NCI-H2196 treated with DMSO at 0.1 percent for 48 hours (cell line): Measurements from ENCODE around the gene DOCK8.

ENCODE experiments used
- DNase-seq: peaks from one replicate; lab custom pipeline; 2025; ENCODE audit not compliant: unreplicated experiment; lab: John Stamatoyannopoulos, UW

The DOCK8 gene

DNA sequence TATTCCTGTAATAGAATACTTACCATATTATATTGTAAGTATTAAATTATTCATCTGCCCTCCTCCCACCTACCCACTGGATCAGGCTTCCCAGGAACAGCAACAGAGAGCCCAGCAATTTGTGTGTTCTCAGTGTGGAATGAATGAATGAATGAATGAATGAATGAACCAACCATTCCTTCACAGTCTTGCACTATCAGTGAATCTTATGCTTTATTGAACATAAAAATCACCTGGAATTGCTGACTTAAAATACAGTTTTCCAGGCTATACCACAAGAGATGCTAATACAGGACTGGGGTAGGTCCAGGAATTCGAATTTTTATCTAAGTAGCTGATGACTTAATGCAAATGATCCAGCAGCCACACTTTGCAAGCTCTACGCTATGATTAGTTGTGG, 51.6 kb downstream of the DOCK8 start:
- no peak for DNase-seq

DNA sequence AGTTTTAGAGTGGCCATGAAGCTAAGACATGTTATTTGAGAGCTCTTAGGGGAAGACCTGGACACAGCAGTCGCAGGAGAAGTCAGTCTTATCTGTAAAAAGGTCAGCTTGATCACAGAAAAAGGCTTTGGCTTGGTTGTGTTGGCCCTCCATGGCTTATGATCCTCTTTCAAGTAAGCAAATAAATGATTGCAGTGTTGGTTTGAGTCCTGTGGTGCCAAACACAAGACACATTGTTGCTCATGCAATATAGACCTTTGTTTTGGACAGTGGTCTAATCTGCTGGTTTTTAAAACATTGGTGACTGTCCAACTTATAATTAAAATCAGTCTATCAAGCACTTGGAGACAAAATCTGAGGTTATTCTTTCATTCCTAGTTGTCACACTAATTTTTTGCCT, 54.0 kb downstream of the DOCK8 start:
- DNase-seq: no peak

DNA sequence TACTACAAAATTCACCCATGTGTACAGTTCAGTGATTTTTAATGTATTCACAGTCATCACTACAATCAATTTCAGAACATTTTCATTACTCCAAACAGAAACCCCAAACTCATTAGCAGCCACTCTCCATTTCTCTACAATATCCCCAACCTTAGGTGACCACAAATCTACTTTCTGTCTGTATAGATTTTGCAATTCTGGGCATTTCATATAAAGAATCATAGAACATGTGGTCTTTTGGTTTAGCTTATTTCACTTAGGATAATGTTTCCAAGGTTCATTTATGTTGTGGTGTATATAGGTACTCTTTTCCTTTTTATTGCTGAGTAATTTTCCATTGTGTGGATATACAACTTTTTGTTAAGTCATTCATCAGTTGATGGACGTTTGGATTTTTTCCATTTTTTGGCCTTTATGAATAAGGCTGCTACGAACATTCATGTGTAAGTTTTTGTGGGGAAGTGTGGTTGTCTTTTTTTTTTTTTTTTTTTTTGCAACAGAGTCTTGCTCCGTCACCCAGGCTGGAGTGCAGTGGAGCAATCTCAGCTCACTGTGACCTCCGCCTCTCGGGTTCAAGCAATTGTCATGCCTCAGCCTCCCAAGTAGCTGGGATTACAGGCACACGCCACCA, 54.5 kb downstream of the DOCK8 start:
- DNase-seq: no peak

DNA sequence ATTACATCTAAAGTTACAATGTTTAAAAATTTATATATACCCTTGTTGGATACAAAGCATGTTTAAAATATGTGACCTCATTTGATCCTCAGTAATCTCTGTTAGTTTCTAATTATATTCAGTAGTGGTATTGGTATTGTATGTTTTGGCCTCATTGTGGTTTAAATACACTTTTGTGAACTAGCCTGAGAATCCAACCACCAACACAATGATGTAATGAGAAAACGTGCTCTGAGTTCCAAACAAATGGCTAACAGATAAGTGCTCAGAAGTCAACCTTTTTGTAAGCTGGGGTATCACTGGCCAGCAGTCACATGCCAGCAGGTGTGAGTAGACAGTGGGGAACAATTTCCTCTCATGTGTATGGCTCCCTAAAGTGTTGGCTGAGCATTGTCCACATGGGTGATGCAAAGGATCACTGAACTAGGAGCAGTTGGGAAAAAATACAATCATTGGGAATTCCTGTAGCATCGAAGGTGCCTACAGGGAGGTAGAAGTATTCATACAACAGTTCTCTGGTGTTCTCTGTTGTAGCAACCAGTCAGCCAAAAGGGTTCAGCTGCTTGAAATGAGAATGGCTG, 56.1 kb downstream of the DOCK8 start:
- DNase-seq: no peak

DNA sequence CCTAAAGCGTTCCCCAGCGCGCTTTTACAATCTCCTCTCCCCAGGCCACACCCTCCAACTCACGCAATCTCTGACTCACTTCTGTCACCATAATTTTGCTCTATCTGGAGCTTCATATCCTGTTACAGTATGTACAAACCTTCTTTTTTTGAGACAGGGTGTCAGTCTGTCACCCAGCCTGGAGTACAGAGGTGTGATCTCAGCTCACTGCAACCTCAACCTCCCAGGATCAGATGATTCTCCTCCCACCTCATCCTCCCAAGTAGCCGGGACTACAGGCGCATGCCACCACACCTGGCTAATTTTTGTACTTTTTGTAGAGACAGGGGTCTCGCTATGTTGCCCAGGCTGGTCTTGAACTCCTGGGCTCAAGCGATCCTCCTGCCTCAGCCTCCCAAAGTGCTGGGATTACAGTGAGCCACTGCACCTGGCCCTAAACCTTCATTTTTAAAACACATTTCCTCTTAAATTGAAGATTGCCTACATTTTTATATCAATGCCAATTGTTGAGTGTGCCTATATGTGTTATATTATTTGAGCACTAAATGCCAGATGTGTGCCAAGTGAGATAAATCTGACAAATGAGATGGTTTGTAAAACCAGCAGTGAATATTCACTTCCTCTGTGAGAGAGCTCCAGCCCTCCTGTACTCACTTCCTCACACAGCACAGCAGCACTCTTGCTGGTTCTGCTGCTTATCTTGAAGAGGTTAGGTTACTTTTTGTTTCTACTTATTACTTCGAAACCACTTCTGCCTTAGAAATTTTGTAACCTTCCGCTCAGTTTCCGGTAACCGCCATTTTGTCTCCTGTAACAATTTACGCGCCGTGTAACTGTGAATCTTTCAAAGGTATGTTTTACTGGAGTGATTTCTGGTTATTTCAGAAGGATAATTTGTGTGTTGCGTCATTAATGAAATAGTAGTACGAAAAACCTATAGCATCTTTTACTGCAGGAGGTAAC, 57.9 kb downstream of the DOCK8 start:
- DNase-seq: no peak

DNA sequence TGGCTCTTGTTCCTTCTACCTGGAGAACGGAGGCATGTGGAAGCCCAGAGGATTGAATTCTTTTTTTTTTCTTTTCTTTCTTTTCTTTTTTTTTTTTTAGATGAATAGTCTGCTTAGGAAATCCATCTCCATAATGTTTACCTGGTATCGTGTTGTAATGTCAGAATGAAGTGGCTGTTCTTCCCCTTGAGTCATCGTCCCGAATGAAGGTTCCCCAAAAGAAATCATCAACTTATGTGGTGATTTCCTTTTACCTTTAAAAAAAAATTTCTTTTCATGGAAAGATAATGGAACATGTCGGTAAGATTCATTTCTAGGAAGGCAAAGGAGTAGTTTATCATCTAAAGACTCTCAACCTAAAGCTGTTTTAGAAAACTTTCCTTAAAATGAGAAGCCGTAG, 59.7 kb downstream of the DOCK8 start:
- no peak for DNase-seq

DNA sequence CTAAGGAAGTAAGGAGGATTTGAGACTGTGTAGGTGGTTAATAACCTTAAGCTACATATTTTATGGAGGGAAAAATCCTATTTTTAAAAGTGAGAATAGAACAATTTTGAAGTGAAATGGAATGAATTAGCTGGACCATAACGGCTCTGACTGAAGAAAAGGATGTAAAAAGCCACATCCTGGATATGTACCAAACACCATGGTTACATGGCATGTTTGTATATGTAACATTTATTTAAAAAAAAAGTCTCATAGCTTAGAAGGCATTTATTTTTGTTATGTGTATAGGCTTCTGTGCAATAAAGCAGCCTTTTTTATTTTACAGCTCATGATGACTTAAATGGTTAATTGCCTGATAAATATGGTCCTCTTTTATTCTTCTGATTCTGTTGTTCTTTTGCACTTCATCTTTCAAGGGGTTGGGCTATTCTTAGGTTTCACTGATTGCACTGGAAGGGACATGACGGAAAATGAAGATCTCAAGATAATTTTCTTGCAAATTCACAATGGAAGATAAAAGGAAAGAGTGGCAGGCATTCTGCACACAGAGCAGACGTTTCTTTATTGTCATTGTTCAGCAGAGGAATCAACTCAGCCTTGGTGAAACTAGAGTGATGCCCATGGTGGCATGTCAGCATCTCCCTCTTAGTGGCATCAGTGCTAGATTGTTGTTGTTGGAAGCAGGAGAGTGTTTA, 63.1 kb downstream of the DOCK8 start:
- DNase-seq: no peak

DNA sequence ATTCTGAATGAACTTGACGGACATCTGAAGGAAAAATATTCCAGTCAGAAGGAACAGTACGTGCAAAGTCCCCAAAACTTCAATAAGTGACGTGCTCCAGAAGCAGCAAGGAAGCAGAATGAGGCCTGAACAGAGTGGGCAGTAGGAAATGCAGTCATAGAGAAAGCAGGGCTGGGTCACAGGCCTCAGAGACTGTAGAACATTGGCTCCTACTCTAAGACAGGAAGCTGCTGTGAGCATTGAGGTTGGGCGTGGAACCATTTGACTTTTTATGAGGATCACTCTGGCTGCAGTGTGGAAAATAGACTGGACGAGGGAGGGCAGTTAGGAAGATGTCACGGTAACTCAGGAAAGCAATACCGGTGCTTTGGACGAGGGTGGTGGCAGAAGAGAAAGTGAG, 64.0 kb downstream of the DOCK8 start:
- DNase-seq: no peak

DNA sequence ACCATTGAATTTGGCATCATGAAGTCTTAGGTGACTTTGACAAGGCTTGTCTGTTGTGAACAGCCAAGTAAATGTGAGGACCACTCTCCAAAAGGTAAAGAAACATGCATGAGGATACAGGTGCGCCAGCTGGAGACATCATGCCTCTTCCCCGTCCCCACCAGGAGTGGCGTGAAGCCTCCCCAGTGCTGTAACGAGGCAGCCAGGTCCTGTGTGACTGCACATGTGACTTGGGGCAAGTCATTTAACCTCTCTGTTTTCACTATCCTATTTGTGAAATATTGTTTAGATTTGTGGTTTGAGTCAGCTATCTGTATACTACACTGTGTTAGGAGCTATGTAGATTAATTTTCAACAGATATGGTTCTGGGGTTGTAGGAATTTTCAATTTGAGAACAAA, 65.0 kb downstream of the DOCK8 start:
- no peak for DNase-seq

DNA sequence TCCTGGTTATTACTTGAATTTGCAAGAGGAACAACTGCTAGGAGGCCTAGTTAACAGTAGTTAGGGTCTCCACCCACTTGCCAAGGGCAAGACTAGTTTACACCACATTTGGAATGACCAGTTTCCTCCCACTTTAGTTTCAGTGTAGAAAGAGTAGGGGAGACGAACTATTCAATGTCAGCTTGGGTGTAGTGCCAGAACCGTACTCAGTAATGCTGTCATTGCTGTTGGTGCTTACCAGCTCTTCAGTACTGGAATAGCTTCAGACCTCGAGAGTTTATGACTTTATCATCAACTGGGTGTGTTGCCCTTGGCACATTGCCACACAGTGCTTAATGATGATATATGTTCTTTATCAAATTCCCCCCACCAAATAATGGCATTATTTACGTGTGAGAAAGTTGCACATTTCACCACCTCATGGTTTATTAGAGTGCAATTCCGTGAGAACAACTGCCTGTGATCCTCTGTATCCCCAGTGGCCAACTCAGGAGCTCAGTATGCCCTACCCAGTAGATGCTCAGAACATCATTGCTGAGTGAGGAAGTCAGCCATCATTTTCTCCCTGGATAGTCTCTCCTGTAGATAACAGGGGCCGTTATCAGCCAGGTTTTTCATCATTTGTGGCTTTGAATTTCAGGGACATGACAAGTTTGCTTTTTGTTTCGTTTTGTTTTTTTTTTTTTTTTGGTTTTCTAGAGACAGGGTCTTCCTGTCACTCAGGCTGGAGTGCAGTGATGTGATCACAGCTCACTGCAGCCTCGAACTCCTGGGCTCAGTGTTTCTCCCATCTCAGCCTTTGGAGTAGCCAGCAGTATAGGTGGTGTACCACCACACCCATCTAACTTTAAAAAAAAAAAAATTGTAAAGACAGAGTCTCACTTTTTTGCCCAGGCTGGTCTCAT, 67.3 kb downstream of the DOCK8 start:
- DNase-seq: no peak

DNA sequence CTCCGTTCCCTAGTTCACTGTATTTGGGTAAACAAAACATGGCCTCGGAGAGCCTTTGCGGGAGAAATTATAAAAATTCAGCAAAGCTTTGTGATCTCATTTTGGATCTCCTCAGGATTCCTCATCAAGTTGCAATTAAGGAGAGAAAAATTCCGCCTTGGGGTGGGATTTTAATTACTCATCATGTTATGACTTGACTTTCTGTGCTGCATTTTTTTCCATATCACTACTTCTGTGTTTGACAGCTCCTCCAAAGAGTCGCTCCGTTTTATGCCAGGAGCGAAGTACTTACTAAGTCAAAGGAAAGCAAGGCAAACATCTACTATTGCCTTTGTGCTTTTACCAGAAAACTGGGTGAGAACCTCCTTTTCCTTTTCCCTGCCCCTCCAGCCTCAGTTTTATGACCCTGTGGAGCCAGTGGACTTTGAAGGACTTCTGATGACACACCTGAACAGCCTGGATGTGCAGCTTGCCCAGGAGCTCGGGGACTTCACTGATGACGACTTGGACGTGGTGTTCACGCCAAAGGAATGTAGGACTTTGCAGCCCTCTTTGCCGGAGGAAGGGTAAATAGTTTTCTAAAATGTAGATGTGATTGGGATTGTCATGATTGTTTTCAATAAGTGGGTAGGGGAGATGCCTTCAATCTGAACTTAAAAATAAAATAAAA, 71.5 kb downstream of the DOCK8 start:
- no peak for DNase-seq

DNA sequence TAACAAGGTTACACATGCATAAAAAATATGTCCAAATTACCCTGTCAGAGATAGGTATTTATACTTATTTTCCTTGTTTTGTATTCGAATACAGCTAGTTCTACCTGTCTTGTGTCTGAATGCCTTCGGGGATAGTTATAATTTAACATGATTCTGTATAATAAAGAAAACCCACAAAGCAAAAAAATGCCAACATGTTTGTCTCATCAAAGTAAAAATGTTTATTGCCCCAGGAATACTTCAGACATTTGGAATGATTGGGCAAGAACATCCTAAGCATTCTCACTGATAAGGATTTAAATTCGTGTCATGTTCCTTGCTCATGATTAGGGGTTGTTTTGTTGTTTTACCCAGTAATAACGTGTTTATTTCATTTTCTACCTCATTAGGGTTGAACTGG, 74.5 kb downstream of the DOCK8 start:
- DNase-seq: no peak

DNA sequence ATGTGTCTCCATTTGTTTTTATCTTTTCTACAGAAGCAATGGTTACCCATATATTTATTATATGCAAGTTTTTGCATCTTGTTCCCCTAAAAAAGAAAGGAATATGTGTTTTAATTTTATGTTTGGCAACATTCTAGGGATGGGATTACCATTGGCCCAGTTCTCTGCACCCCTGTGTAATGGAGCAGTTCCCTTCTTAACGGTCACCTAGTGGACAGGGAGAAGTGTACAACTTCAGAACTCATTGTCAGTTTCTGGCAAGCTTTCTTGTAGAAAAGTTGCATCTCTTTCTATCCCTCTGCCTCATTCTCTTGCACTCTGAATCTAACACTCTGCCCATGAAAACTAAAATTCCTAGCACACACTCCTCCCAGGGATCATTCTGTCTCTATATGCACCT, 78.2 kb downstream of the DOCK8 start:
- no peak for DNase-seq

DNA sequence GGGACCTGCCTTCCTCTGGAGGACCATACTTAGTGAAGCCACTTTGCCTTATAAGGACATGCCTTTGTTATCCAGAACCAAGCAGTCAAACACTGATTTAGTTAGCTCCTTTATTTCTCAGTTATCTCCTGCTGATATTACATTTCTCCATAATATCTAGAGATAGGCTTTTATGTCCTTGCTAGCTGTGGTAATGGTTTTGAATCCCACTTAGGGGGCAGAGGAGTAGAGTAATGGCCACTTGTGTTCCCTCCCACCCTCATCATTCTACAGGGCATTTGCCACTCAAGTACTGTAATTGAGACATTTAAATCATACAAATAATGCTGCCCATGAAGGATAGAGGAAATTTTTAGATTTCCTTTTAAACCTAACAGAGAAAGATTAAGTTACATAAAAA, 80.9 kb downstream of the DOCK8 start:
- DNase-seq: no peak

DNA sequence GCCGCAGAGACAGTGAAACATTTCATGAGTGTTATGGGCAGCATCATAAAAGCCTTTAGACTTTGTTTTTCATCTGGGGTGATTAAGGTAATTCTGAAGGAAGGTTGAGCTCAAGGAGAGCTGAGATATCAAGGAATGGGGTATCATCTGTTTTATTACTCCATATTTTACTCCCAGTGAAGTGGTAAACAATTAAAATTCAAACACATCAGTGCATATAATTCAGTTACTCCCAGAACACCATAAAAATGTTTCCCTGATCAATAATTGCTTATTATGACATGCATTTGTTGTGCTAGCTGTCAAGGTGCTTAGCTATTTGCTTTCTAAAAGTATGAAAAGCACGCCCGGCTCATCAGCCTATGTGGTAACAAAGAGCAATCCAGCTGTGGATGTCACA, 81.7 kb downstream of the DOCK8 start:
- no peak for DNase-seq

DNA sequence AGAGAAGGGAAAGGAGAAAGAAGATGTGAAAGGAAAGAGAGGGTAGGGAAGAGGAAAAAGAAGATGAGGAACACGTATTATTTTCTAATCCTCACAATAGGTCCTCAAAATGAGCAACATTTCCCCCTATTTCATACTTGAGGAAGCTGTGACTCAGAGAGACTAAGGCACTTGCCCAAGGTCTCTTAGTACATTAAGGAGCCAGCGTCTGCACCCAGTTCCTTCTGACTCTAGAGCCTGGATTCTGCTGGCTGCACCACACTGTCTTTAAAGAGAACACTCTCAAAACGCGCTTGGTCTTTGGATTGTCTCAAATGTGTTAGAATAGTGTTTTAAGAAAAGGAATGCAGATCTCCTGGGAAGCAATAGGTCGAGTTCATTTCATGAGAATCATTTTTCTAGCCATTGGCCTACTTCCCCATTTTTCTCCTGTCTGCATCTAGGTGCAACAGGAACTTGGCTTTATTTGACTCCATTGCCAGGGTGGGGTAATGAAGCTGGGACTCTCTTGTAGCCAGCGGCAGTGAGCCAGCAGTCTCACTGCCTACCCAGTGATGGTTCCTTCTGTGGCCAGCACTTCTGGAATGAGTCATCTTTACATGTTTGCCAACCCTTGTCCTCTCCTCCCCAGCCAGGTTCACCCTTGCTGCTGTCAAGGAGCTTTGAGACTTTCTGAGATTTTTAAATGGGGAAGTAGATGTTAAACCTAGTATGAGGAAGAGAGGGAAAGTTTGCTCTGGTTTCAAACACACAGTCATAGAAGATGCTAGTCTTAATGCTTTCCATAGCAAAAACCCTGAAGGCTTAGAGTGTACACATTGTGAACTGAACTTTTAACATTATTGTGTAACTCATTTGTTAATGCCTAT, 82.7 kb downstream of the DOCK8 start:
- no peak for DNase-seq

DNA sequence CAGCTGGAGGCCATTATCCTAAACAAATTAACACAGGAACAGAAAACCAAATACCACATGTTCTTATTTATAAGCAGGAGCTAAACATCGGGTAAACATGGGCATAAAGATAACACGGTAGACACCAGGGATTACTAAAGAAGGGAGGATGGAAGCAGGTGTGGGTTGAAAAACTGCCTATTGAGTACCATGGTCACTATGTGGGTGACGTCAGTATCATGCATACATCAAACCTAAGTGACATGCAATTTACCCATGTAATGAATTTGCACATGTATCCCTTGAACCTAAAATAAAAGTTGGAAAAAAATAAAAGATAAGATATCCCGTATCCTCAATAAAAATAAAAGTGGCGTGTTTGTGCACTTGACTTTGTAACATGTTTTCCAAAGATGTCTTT, 88.8 kb downstream of the DOCK8 start:
- DNase-seq: no peak

DNA sequence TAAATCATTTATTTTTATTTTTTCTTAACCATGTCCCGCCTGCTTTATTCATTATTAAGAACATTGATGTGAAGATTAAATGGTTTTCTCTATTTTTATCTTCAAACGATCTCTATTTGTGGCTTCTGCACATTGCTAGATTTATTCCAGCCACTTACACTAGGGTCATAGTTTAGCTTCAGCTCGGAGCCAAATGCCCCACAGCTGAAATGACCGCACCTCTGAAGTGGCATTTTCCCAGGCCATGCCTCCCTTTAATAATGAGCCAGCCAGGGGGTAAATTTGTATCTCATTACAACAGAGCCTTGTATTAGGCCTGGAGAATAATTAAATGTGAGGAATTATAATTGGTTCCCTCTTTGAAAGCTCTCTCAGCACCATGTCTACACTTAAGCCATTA, 89.4 kb downstream of the DOCK8 start:
- no peak for DNase-seq

DNA sequence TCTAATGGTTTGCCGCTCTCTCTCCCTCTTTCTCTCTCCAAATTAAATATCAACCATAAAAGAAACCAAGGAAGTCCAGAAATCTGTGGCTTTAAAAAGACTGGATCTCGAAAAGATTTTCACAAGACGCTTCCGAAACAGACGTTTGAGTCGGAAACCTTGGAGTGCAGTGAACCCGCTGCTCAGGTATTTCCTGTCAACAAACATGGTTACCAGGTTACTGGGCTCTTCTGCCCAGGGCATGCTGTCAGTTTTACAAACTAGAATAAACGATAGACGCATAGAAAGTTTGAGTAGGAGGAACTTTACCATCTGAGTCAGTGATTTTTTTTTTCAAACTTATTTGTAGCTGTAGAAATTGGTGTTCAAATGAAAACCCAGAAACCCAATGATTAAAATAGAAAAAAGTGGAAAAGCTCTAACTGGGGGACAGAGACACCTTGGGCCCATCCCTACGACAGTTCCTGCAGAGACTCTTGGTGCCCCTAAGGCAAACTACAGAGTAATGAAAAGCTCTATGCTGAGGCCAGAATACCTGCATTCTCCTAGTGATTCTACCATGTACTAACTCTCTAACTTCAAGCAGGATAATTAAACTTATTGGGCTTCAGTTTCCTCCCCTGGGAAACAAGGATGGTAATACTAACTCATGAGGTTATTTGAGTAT, 90.0 kb downstream of the DOCK8 start:
- DNase-seq: no peak
